ENCODE results near the gene STK38L.
"Not testable (repeated sequence)": the region's sequence is repeated elsewhere in the genome, so short reads cannot be mapped to it uniquely, and the experiment has no call there.

The STK38L gene

GRCh38 chr12:27229367-27229766, 14.7 kb upstream of the STK38L start:
- no peak for DNase-seq (ENCODE audit: low read depth)

- DNase-seq (ENCODE audit: low read depth): not testable (repeated sequence)
Observed at GRCh38 chr12:27231374-27231773, 12.7 kb upstream of the STK38L start.

GRCh38 chr12:27233814-27234213, 10.3 kb upstream of the STK38L start:
- no peak for DNase-seq (ENCODE audit: low read depth)

- DNase-seq (ENCODE audit: low read depth): no peak
Observed at GRCh38 chr12:27236498-27236897, 7.6 kb upstream of the STK38L start.

- DNase-seq (ENCODE audit: low read depth): no peak
Observed at GRCh38 chr12:27237790-27238771, 6.0 kb upstream of the STK38L start.

- DNase-seq (ENCODE audit: low read depth): no peak
Observed at GRCh38 chr12:27243006-27243405, 1.1 kb upstream of the STK38L start.

- peak; percentile 19 for DNase-seq (ENCODE audit: low read depth)
Observed at GRCh38 chr12:27244689-27245488, 803 bp downstream of the STK38L start.

GRCh38 chr12:27246141-27246540, 2.1 kb downstream of the STK38L start:
- no peak for DNase-seq (ENCODE audit: low read depth)

- DNase-seq (ENCODE audit: low read depth): no peak
Observed at GRCh38 chr12:27246774-27247173, 2.7 kb downstream of the STK38L start.

GRCh38 chr12:27252934-27253333, 8.8 kb downstream of the STK38L start:
- no peak for DNase-seq (ENCODE audit: low read depth)

- no peak for DNase-seq (ENCODE audit: low read depth)
Observed at GRCh38 chr12:27253347-27253746, 9.3 kb downstream of the STK38L start.

GRCh38 chr12:27255806-27256205, 11.7 kb downstream of the STK38L start:
- DNase-seq (ENCODE audit: low read depth): no peak

GRCh38 chr12:27257104-27257843, 13.2 kb downstream of the STK38L start:
- DNase-seq (ENCODE audit: low read depth): peak; percentile 23

GRCh38 chr12:27260746-27261145, 16.7 kb downstream of the STK38L start:
- no peak for DNase-seq (ENCODE audit: low read depth)

- no peak for DNase-seq (ENCODE audit: low read depth)
Observed at GRCh38 chr12:27261866-27262265, 17.8 kb downstream of the STK38L start.

- DNase-seq (ENCODE audit: low read depth): no peak
Observed at GRCh38 chr12:27270148-27270547, 26.1 kb downstream of the STK38L start.

- DNase-seq (ENCODE audit: low read depth): no peak
Observed at GRCh38 chr12:27271206-27271605, 27.1 kb downstream of the STK38L start.

- no peak for DNase-seq (ENCODE audit: low read depth)
Observed at GRCh38 chr12:27272373-27273028, 28.4 kb downstream of the STK38L start.

GRCh38 chr12:27273114-27273513, 29.0 kb downstream of the STK38L start:
- no peak for DNase-seq (ENCODE audit: low read depth)

- DNase-seq (ENCODE audit: low read depth): no peak
Observed at GRCh38 chr12:27274706-27275105, 30.6 kb downstream of the STK38L start.

GRCh38 chr12:27276275-27276674, 32.2 kb downstream of the STK38L start:
- no peak for DNase-seq (ENCODE audit: low read depth)

GRCh38 chr12:27277846-27278260, 33.8 kb downstream of the STK38L start:
- peak; percentile 30 for DNase-seq (ENCODE audit: low read depth)

All from HS-5 (cell line).